NCI-H146 (cell line): ENCODE results near the gene HOXA11.

Source experiments
- DNase-seq: peaks from one replicate; lab custom pipeline; 2025; lab: John Stamatoyannopoulos, UW

Gene HOXA11

GRCh38 chr7:27133409-27134231, 51.4 kb downstream of the HOXA11 start:
- DNase-seq = no peak

DNA sequence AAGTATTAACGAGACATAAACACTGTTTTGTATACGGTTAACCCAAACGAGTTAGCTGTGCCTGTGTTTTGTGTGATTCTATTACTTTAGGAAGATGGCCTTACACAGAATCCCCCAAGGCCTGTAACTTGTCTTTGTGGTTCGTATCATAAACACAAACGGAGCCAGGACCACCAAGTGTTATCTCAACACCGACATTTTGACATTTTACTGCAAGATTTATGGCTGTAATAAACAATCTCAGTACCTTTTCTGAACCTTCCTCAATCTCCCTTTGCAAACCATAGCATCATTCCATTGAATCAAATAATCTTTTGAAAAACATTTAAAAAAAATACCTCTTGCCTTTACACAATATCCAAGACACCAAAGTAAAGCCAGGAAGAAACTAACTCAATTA, 52.1 kb downstream of the HOXA11 start:
- no peak for DNase-seq

DNA sequence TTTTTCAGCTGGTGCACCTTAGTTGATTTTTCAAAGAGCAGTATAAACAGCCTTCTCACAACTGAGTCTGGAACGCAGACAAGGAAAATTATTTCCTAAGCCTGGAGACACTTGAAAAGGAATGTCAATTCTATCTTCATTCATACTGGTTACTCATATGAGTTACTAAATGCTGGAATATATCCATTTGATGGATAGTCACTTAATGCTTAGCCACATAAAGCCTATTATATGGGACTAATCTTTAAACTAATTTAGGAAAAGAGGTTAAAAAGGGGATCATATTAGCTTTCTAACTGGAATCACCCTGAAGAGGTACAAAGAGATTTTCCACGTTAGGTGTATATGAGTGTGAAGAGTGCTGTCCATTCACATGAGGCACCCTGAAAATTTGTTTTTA, 52.8 kb downstream of the HOXA11 start:
- DNase-seq = no peak

DNA sequence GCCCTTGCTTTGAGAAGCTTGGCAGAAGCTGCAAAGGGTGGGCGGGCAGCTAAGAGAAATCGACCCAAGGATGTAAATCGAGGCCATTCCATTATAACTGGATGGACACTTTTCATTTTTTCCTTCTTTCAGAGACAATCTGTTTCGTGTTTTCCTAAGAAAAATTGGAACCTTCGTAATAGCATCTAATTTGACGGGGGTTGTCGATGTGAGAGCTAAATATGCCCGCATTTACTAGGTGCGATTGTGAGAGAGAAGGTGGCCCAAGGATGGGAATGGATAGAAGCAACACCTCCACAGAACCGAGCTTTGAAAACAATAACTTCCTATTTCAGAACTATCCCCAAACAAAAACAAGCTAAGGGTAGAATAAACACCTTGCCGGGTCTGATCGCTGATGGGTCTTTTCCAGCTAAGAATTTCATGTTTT, 53.6 kb downstream of the HOXA11 start:
- no peak for DNase-seq
